Endothelial cell (in vitro differentiated cells): ENCODE data around the gene LARGE1. TPM values are rescaled to one million over a fixed set of nuclear protein-coding genes. Genes with fewer than 3 reads are reported as not detected.

Source experiments
- DNase-seq: peaks from one replicate; pipeline ENCODE4 v3.0.0; 2021; ENCODE audit warnings: low spot score
- H3K27ac Mint-ChIP-seq: one replicate; pipeline ENCODE4 v1.8.0; 2021; ENCODE audit warnings: mixed read lengths, inconsistent platforms; ENCODE audit not compliant: unreplicated experiment
- H3K27me3 Mint-ChIP-seq: one replicate; pipeline ENCODE4 v1.8.0; 2021; ENCODE audit warnings: mild to moderate bottlenecking, moderate library complexity, mixed read lengths, inconsistent platforms; ENCODE audit not compliant: unreplicated experiment
- H3K36me3 Mint-ChIP-seq: one replicate; pipeline ENCODE4 v1.8.0; 2021; ENCODE audit warnings: mild to moderate bottlenecking, low read depth, mixed read lengths, inconsistent platforms; ENCODE audit not compliant: unreplicated experiment
- H3K4me1 Mint-ChIP-seq: one replicate; pipeline ENCODE4 v1.8.0; 2021; ENCODE audit warnings: mild to moderate bottlenecking, mixed read lengths, inconsistent platforms; ENCODE audit not compliant: unreplicated experiment
- H3K4me3 Mint-ChIP-seq: one replicate; pipeline ENCODE4 v1.8.0; 2021; ENCODE audit warnings: mild to moderate bottlenecking, mixed read lengths, inconsistent platforms; ENCODE audit not compliant: unreplicated experiment
- H3K9me3 Mint-ChIP-seq: one replicate; pipeline ENCODE4 v1.8.0; 2021; ENCODE audit warnings: mixed read lengths, inconsistent platforms; ENCODE audit not compliant: unreplicated experiment
- total RNA-seq: library from RNA; stranded (reverse); fragmentation: NEBNext Ultra II Directional; extraction: Animal tissue kit (Norgen Biotek cat#: 25700); gene quantifications from one replicate; pipeline ENCODE4 v1.2.1, GENCODE V29; 2021; ENCODE audit not compliant: unreplicated experiment
- TF ChIP-seq, protein P1 (sequence below): fragments of 200-600 bp; sonication (generic); IDR thresholded peaks from one replicate; pipeline ENCODE4 v1.5.0; 2021; ENCODE audit warnings: antibody characterized with exemption; ENCODE audit not compliant: unreplicated experiment

LARGE1 gene
- total RNA-seq, 1 donor from 2014 or later = 25.4 TPM

GRCh38 chr22:33726294-33726734 is 194.0 kb downstream of the LARGE1 start:
- peaks cover 37% of the 10 kb centered on the region for H3K4me1 Mint-ChIP-seq
- peaks cover 10% of the 10 kb centered on the region for H3K27me3 Mint-ChIP-seq
- TF ChIP-seq, protein P1, sequence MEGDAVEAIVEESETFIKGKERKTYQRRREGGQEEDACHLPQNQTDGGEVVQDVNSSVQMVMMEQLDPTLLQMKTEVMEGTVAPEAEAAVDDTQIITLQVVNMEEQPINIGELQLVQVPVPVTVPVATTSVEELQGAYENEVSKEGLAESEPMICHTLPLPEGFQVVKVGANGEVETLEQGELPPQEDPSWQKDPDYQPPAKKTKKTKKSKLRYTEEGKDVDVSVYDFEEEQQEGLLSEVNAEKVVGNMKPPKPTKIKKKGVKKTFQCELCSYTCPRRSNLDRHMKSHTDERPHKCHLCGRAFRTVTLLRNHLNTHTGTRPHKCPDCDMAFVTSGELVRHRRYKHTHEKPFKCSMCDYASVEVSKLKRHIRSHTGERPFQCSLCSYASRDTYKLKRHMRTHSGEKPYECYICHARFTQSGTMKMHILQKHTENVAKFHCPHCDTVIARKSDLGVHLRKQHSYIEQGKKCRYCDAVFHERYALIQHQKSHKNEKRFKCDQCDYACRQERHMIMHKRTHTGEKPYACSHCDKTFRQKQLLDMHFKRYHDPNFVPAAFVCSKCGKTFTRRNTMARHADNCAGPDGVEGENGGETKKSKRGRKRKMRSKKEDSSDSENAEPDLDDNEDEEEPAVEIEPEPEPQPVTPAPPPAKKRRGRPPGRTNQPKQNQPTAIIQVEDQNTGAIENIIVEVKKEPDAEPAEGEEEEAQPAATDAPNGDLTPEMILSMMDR = no peak
- H3K4me3 Mint-ChIP-seq = no peak overlapping the region
- no peaks in the 10 kb centered on the region for H3K9me3 Mint-ChIP-seq
- no peak overlapping the region for H3K27ac Mint-ChIP-seq
- DNase-seq = no peak
- H3K36me3 Mint-ChIP-seq = peaks cover 4% of the 10 kb centered on the region

- Mint-ChIP-seq H3K4me1 (peaks cover 23% of the 10 kb centered on the region), H3K27me3 (peaks cover 10% of the 10 kb centered on the region), H3K27ac (no peak overlapping the region), H3K4me3 (no peak overlapping the region), H3K9me3 (no peaks in the 10 kb centered on the region), H3K36me3 (peaks cover 4% of the 10 kb centered on the region)
- TF ChIP-seq, protein P1 = no peak
- no peak for DNase-seq
These were observed 196.4 kb downstream of the LARGE1 start for GRCh38 chr22:33723915-33724314.

GRCh38 chr22:33722816-33723215 is 197.5 kb downstream of the LARGE1 start:
- Mint-ChIP-seq H3K27me3 (peaks cover 10% of the 10 kb centered on the region), H3K9me3 (no peaks in the 10 kb centered on the region), H3K4me3 (no peak overlapping the region), H3K4me1 (peaks cover 16% of the 10 kb centered on the region), H3K27ac (no peak overlapping the region), H3K36me3 (peaks cover 4% of the 10 kb centered on the region)
- DNase-seq = no peak
- TF ChIP-seq, protein P1 = no peak

- peaks cover 8% of the 10 kb centered on the region for H3K36me3 Mint-ChIP-seq
- TF ChIP-seq, protein P1 = no peak
- H3K4me3 Mint-ChIP-seq = no peak overlapping the region
- no peak overlapping the region for H3K27ac Mint-ChIP-seq
- peaks cover 13% of the 10 kb centered on the region for H3K4me1 Mint-ChIP-seq
- peaks cover 14% of the 10 kb centered on the region for H3K27me3 Mint-ChIP-seq
- no peaks in the 10 kb centered on the region for H3K9me3 Mint-ChIP-seq
- DNase-seq = no peak
These were observed 200.0 kb downstream of the LARGE1 start for GRCh38 chr22:33720166-33720878.

DNA sequence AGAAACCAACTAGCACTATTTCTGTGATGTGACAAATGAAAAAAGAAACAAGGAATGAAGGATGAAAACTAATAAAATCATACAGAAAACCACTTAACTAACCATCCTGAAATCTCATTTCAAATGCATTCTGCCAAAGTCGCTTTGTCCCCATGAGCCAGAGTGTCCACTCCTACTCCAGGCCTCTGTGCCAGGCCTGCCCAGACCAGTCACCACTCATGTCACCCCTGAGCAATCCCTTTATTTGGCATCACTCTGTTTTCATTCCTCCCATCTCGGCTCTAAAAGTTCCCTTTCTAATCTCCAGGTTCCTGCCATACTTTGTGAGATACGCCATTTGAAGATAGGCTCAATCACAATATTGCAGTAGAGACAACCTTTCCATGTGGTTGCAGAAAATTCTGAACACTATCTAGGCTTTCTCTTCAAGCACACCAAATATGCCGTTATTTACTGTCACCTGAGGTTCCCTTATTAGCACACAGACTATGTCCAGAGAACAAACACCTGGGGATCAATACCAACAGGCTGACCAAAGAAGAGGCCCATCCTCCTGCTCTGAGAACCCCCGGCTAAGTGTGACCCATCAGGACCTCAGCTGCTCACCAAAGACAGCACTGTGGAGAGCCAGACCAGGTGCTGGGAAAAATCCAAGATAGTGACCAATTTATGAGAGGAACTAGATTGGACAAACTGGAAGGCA is 202.4 kb downstream of the LARGE1 start:
- TF ChIP-seq, protein P1 = no peak
- Mint-ChIP-seq H3K4me1 (no peaks in the 10 kb centered on the region), H3K27ac (no peak overlapping the region), H3K36me3 (peaks cover 11% of the 10 kb centered on the region), H3K27me3 (peaks cover 10% of the 10 kb centered on the region), H3K4me3 (no peak overlapping the region), H3K9me3 (peaks cover 7% of the 10 kb centered on the region)
- no peak for DNase-seq
